Measurements from ENCODE around the gene MLLT6.
"Not testable (repeated sequence)": the region's sequence is repeated elsewhere in the genome, so short reads cannot be mapped to it uniquely, and the experiment has no call there.

The MLLT6 gene

DNA sequence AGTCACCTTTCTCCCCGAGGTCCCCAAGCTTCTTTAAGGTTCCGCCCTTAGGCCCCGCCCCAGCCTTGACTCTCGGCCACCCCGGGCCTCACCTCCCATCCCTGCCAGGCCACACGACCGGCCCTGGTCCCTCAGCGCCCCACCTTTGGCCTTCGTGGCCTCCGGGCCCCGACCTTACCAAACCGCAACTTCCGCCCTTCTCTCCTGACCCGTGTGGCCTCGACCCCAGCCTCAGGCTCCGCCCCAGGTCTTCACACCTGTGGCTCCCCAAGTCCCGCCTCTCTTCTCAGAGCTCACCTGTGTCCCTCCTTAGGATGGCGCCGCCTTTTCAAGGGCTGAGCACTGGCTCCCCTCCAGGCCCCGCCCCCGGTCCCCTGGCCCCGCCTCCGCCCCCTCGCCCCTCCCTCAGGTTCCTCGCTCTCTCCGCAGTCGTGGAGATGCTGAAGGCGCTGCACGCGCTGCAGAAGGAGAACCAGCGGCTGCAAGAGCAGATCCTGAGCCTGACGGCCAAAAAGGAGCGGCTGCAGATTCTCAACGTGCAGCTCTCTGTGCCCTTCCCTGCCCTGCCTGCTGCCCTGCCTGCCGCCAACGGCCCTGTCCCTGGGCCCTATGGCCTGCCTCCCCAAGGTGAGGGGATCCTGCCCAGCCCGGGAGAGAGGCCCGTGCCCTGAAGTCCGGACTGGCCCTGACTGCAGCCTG, 15.0 kb downstream of the MLLT6 start:
- in situ Hi-C loops (cut with HindIII; ENCODE audit: low sequenced_read_pairs) = no loop called here
- no peak for DNase-seq (ENCODE audit: low read depth)
- H3K4me3 ChIP-seq (ENCODE audit: low read depth, low read length) = no peak overlapping the region
- TF ChIP-seq, protein P1, sequence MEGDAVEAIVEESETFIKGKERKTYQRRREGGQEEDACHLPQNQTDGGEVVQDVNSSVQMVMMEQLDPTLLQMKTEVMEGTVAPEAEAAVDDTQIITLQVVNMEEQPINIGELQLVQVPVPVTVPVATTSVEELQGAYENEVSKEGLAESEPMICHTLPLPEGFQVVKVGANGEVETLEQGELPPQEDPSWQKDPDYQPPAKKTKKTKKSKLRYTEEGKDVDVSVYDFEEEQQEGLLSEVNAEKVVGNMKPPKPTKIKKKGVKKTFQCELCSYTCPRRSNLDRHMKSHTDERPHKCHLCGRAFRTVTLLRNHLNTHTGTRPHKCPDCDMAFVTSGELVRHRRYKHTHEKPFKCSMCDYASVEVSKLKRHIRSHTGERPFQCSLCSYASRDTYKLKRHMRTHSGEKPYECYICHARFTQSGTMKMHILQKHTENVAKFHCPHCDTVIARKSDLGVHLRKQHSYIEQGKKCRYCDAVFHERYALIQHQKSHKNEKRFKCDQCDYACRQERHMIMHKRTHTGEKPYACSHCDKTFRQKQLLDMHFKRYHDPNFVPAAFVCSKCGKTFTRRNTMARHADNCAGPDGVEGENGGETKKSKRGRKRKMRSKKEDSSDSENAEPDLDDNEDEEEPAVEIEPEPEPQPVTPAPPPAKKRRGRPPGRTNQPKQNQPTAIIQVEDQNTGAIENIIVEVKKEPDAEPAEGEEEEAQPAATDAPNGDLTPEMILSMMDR (IDR thresholded peaks at IDR 0.05; ENCODE audit: low read depth, low read length, missing control alignments) = no peak

GRCh38 chr17:38720941-38721340, 15.9 kb downstream of the MLLT6 start:
- DNase-seq (ENCODE audit: low read depth) = no peak
- H3K4me3 ChIP-seq (ENCODE audit: low read depth, low read length) = no peak overlapping the region
- TF ChIP-seq, protein P1 (IDR thresholded peaks at IDR 0.05; ENCODE audit: low read depth, low read length, missing control alignments) = no peak
- in situ Hi-C loops (cut with HindIII; ENCODE audit: low sequenced_read_pairs) = no loop called here

GRCh38 chr17:38721802-38722201, 16.7 kb downstream of the MLLT6 start:
- no peak overlapping the region for H3K4me3 ChIP-seq (ENCODE audit: low read depth, low read length)
- in situ Hi-C loops (cut with HindIII; ENCODE audit: low sequenced_read_pairs) = no loop called here
- TF ChIP-seq, protein P1 (IDR thresholded peaks at IDR 0.05; ENCODE audit: low read depth, low read length, missing control alignments) = no peak
- no peak for DNase-seq (ENCODE audit: low read depth)

- in situ Hi-C loops (cut with HindIII; ENCODE audit: low sequenced_read_pairs) = no loop called here
- no peak overlapping the region for H3K4me3 ChIP-seq (ENCODE audit: low read depth, low read length)
- TF ChIP-seq, protein P1 (IDR thresholded peaks at IDR 0.05; ENCODE audit: low read depth, low read length, missing control alignments) = no peak
- DNase-seq (ENCODE audit: low read depth) = no peak
Measured at GRCh38 chr17:38724337-38724988, 19.4 kb downstream of the MLLT6 start.

DNA sequence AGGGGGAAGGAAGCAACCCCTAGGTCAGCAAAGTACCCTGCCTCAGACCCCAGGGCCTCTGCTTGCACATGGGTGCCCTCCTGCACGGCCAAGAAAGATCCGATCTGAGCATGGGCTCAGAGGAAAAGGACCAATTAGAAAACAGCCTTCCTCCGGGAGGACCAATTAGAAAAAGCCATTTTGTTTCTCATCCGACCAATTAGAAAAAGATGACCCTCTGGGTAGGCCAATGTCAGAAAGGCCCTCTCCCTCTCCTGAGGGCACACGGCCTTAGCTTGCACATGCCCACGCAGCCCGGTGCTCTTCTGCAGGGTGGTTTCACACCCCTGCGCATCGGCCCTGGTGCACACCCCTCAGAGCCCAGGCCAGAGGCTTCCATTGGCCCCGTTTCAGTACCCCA, 20.0 kb downstream of the MLLT6 start:
- no peak for DNase-seq (ENCODE audit: low read depth)
- H3K4me3 ChIP-seq (ENCODE audit: low read depth, low read length) = no peak overlapping the region
- TF ChIP-seq, protein P1 (IDR thresholded peaks at IDR 0.05; ENCODE audit: low read depth, low read length, missing control alignments) = no peak
- in situ Hi-C loops (cut with HindIII; ENCODE audit: low sequenced_read_pairs) = no loop called here

GRCh38 chr17:38726145-38726544, 21.1 kb downstream of the MLLT6 start:
- in situ Hi-C loops (cut with HindIII; ENCODE audit: low sequenced_read_pairs); DNase-seq (ENCODE audit: low read depth); H3K4me3 ChIP-seq (ENCODE audit: low read depth, low read length): not testable (repeated sequence)

- TF ChIP-seq, protein P1 (IDR thresholded peaks at IDR 0.05; ENCODE audit: low read depth, low read length, missing control alignments) = no peak
- no peak for DNase-seq (ENCODE audit: low read depth)
- no peak overlapping the region for H3K4me3 ChIP-seq (ENCODE audit: low read depth, low read length)
- in situ Hi-C loops (cut with HindIII; ENCODE audit: low sequenced_read_pairs) = no loop called here
Measured at GRCh38 chr17:38727736-38728135, 22.7 kb downstream of the MLLT6 start.

Measured in astrocyte of the cerebellum (primary cell).